ENCODE measurements around the gene PRKCB. TPM values are rescaled to one million over a fixed set of nuclear protein-coding genes. Genes with fewer than 3 reads are reported as not detected.
"Not testable (repeated sequence)": the region's sequence is repeated elsewhere in the genome, so short reads cannot be mapped to it uniquely, and the experiment has no call there.

PRKCB gene
- total RNA-seq, 3 donors from 2014 or later = 41.4 to 66.8 (median 63.3) TPM

GRCh38 chr16:24138575-24138974 is 302.8 kb downstream of the PRKCB start:
- H3K4me3 Mint-ChIP-seq = no peak overlapping the region
- H3K4me1 Mint-ChIP-seq (ENCODE audit: low read depth) = peaks cover 13% of the 10 kb centered on the region
- no peaks in the 10 kb centered on the region for H3K27me3 Mint-ChIP-seq (ENCODE audit: low read depth)
- DNase-seq (no peak), ATAC-seq (no peak)
- H3K36me3 Mint-ChIP-seq (ENCODE audit: insufficient read depth) = peaks cover 30% of the 10 kb centered on the region
- H3K9me3 Mint-ChIP-seq = no peaks in the 10 kb centered on the region

GRCh38 chr16:24139282-24139681 is 303.5 kb downstream of the PRKCB start:
- peaks cover 13% of the 10 kb centered on the region for H3K4me1 Mint-ChIP-seq (ENCODE audit: low read depth)

DNA sequence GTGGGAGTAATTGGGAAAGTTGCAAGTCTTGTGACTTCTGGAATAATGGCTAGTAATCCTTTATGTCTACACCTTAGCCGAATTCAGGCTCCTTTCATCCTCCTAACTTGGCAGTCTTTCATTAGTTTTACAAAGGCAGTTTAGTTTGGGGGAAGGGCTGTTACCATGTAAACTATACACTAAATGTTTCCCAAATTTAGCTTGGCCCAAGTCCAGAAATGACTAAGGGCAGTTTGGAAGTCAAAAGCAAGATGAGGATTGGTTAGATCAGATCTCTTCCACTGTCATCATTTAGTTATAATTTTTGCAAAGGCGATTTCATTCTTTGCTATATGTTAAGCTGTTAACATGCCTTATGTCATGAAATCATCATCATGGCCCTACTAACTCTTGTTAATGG is 304.9 kb downstream of the PRKCB start:
- no peak for ATAC-seq
- Mint-ChIP-seq H3K9me3 (no peaks in the 10 kb centered on the region), H3K27me3 (ENCODE audit: low read depth) (no peaks in the 10 kb centered on the region), H3K4me1 (ENCODE audit: low read depth) (peaks cover 13% of the 10 kb centered on the region), H3K36me3 (ENCODE audit: insufficient read depth) (peaks cover 39% of the 10 kb centered on the region), H3K4me3 (no peak overlapping the region)
- no peak for DNase-seq

More at GRCh38 chr16:24139282-24139681, 303.5 kb downstream of the PRKCB start:
- H3K9me3 Mint-ChIP-seq = no peaks in the 10 kb centered on the region
- H3K27me3 Mint-ChIP-seq (ENCODE audit: low read depth) = no peaks in the 10 kb centered on the region
- ATAC-seq (peak; percentile 94 to 96), DNase-seq (no peak)
- H3K36me3 Mint-ChIP-seq (ENCODE audit: insufficient read depth) = peaks cover 31% of the 10 kb centered on the region
- H3K4me3 Mint-ChIP-seq = no peak overlapping the region

DNA sequence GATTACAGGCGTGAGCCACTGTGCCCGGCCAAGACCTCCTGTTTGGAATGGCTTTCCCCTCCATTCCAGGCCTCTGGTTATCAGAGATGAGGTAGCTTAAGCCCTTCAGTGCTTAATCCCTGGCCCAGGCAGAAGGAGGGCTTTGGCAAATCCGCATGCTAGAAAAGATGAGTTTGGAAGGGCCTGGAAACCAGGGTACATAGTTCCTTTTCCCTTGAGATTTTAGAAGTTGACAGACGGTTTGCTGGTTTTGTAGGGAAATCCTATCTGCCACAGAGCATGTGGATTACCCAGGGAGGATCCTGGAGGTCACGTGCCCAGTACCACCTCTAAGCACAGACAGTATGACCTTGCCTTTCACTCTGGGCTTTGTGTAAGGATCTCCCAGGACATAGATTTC is 305.7 kb downstream of the PRKCB start:
- ATAC-seq (no peak), DNase-seq (no peak)
- peaks cover 13% of the 10 kb centered on the region for H3K4me1 Mint-ChIP-seq (ENCODE audit: low read depth)
- no peak overlapping the region for H3K4me3 Mint-ChIP-seq
- H3K27me3 Mint-ChIP-seq (ENCODE audit: low read depth) = no peaks in the 10 kb centered on the region
- no peaks in the 10 kb centered on the region for H3K9me3 Mint-ChIP-seq
- H3K36me3 Mint-ChIP-seq (ENCODE audit: insufficient read depth) = peaks cover 39% of the 10 kb centered on the region

GRCh38 chr16:24141917-24142316 is 306.1 kb downstream of the PRKCB start:
- Mint-ChIP-seq H3K27me3 (ENCODE audit: low read depth) (no peaks in the 10 kb centered on the region), H3K4me1 (ENCODE audit: low read depth) (peaks cover 13% of the 10 kb centered on the region), H3K4me3 (no peak overlapping the region), H3K36me3 (ENCODE audit: insufficient read depth) (peaks cover 41% of the 10 kb centered on the region), H3K9me3 (no peaks in the 10 kb centered on the region)
- ATAC-seq = no peak
- DNase-seq = no peak

- peaks cover 35% of the 10 kb centered on the region for H3K36me3 Mint-ChIP-seq (ENCODE audit: insufficient read depth)
- DNase-seq (no peak), ATAC-seq (no peak)
- peaks cover 24% of the 10 kb centered on the region for H3K4me1 Mint-ChIP-seq (ENCODE audit: low read depth)
- H3K4me3 Mint-ChIP-seq = no peak overlapping the region
- no peaks in the 10 kb centered on the region for H3K9me3 Mint-ChIP-seq
- H3K27me3 Mint-ChIP-seq (ENCODE audit: low read depth) = no peaks in the 10 kb centered on the region
These were observed 310.1 kb downstream of the PRKCB start for GRCh38 chr16:24145927-24146326.

- H3K4me3 Mint-ChIP-seq = no peak overlapping the region
- no peak for DNase-seq
- H3K36me3 Mint-ChIP-seq (ENCODE audit: insufficient read depth) = peaks cover 32% of the 10 kb centered on the region
- no peaks in the 10 kb centered on the region for H3K27me3 Mint-ChIP-seq (ENCODE audit: low read depth)
- no peak for ATAC-seq
- peaks cover 30% of the 10 kb centered on the region for H3K4me1 Mint-ChIP-seq (ENCODE audit: low read depth)
- no peaks in the 10 kb centered on the region for H3K9me3 Mint-ChIP-seq
These were observed 310.7 kb downstream of the PRKCB start for GRCh38 chr16:24146518-24146917.

- H3K4me1 Mint-ChIP-seq (ENCODE audit: low read depth) = peaks cover 41% of the 10 kb centered on the region
- H3K27me3 Mint-ChIP-seq (ENCODE audit: low read depth) = no peaks in the 10 kb centered on the region
- ATAC-seq = no peak
These were observed 313.3 kb downstream of the PRKCB start for GRCh38 chr16:24149102-24149501.

GRCh38 chr16:24150282-24150681 is 314.5 kb downstream of the PRKCB start:
- Mint-ChIP-seq H3K27me3 (ENCODE audit: low read depth) (no peaks in the 10 kb centered on the region), H3K9me3 (no peaks in the 10 kb centered on the region), H3K4me3 (no peak overlapping the region), H3K36me3 (ENCODE audit: insufficient read depth) (peaks cover 28% of the 10 kb centered on the region), H3K4me1 (ENCODE audit: low read depth) (peaks cover 41% of the 10 kb centered on the region)
- DNase-seq (no peak), ATAC-seq (no peak)

More at GRCh38 chr16:24149102-24149501, 313.3 kb downstream of the PRKCB start:
- H3K9me3 Mint-ChIP-seq = no peaks in the 10 kb centered on the region
- no peak for DNase-seq
- H3K4me3 Mint-ChIP-seq = no peak overlapping the region
- H3K36me3 Mint-ChIP-seq (ENCODE audit: insufficient read depth) = peaks cover 28% of the 10 kb centered on the region

- no peaks in the 10 kb centered on the region for H3K27me3 Mint-ChIP-seq (ENCODE audit: low read depth)
- DNase-seq (no peak), ATAC-seq (peak; percentile 60 to 80)
- peaks cover 34% of the 10 kb centered on the region for H3K36me3 Mint-ChIP-seq (ENCODE audit: insufficient read depth)
- H3K4me3 Mint-ChIP-seq = peak overlapping the region; percentile 59
- H3K4me1 Mint-ChIP-seq (ENCODE audit: low read depth) = peaks cover 43% of the 10 kb centered on the region
- H3K9me3 Mint-ChIP-seq = no peaks in the 10 kb centered on the region
These were observed 315.7 kb downstream of the PRKCB start for GRCh38 chr16:24151482-24151939.

DNA sequence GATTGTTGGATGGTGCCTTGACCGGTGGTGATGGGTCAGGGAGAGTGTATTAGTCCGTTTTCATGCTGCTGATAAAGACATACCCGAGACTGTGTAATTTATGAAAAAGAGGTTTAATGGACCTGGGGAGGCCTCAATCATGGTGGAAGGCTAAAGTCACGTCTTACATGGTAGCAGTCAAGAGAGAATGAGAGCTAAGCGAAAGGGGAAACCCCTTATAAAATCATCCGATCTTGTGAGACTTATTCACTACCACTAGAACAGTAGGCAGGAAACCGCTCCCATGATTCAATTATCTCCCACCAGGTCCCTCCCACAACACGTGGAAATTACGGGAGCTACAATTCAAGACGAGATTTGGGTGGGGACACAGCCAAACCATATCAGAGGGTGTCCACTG is 316.3 kb downstream of the PRKCB start:
- H3K27me3 Mint-ChIP-seq (ENCODE audit: low read depth); DNase-seq; H3K9me3 Mint-ChIP-seq; H3K4me3 Mint-ChIP-seq: not testable (repeated sequence)
- ATAC-seq = peak in 1 of 2 donors; percentile 19
- Mint-ChIP-seq H3K36me3 (ENCODE audit: insufficient read depth) (peaks cover 35% of the 10 kb centered on the region), H3K4me1 (ENCODE audit: low read depth) (peaks cover 46% of the 10 kb centered on the region)

DNA sequence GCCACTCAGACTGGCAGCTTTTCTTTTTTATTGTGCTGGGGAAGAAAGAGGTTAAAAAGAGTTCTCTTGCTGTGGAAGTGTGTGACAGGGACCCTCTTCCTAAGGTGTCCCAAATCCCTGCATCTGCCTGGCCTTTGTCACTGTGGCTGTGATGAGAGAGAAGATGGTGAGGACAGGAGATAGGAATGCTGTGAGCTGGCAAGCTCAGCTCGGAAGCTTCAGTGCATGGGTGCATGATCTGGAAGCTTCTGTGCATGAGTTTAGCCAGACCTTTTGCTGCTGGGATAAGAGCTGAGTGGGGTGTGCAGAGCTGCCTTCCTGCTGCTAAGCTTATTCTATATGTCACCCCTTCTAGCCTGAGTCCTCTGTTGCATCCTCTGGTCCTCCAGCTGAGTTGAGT is 317.0 kb downstream of the PRKCB start:
- Mint-ChIP-seq H3K9me3 (no peaks in the 10 kb centered on the region), H3K27me3 (ENCODE audit: low read depth) (no peaks in the 10 kb centered on the region), H3K4me1 (ENCODE audit: low read depth) (peaks cover 46% of the 10 kb centered on the region), H3K4me3 (no peak overlapping the region), H3K36me3 (ENCODE audit: insufficient read depth) (peaks cover 35% of the 10 kb centered on the region)
- DNase-seq (no peak), ATAC-seq (no peak)

DNA sequence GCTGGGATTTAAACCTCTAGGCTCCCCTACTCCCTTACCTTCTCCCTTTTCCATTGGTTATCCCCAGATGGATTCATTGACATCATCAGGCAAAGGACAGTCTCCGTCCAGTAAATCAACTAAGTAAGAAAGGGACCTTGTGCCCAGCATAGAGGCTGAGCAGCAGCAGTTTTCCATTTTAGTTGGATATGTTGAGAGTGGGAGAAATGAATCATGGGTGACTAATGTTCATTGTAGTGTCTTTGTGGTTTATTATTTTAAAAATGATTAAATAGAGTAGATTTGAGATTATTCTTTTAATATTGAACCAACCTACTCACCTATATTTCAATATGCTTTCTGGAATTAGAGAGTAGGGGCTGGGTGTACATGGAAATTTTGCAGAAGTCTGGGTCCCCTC is 321.0 kb downstream of the PRKCB start:
- Mint-ChIP-seq H3K4me1 (ENCODE audit: low read depth) (peaks cover 13% of the 10 kb centered on the region), H3K36me3 (ENCODE audit: insufficient read depth) (peaks cover 48% of the 10 kb centered on the region), H3K9me3 (no peaks in the 10 kb centered on the region), H3K27me3 (ENCODE audit: low read depth) (no peaks in the 10 kb centered on the region), H3K4me3 (no peak overlapping the region)
- DNase-seq (no peak), ATAC-seq (no peak)

- Mint-ChIP-seq H3K4me1 (ENCODE audit: low read depth) (peaks cover 5% of the 10 kb centered on the region), H3K36me3 (ENCODE audit: insufficient read depth) (peaks cover 26% of the 10 kb centered on the region)
These were observed 328.2 kb downstream of the PRKCB start for GRCh38 chr16:24163935-24164334.

DNA sequence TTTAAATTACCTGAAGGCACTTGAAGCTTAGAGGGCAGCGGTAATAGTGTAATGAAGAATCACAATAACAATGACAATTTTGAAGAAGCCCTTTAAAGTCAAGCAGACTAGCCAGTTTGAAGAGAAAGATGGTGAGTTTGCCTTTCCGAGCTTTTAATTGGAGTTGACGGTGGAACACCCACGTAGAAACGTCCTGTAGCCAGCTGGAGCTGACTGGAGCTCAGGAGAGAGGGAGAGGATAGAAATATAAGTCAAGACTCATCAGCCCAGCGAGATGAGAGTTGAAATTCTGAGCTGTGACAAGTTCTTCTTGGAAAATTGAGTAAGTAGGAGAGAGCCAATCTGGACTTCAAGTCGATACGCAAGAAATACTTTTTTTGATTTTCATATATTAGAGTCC is 328.6 kb downstream of the PRKCB start:
- Mint-ChIP-seq H3K9me3 (no peaks in the 10 kb centered on the region), H3K27me3 (ENCODE audit: low read depth) (no peaks in the 10 kb centered on the region), H3K4me1 (ENCODE audit: low read depth) (peaks cover 7% of the 10 kb centered on the region), H3K36me3 (ENCODE audit: insufficient read depth) (peaks cover 25% of the 10 kb centered on the region), H3K4me3 (no peak overlapping the region)
- DNase-seq (no peak), ATAC-seq (no peak)

More at GRCh38 chr16:24163935-24164334, 328.2 kb downstream of the PRKCB start:
- Mint-ChIP-seq H3K4me3 (no peak overlapping the region), H3K9me3 (no peaks in the 10 kb centered on the region), H3K27me3 (ENCODE audit: low read depth) (no peaks in the 10 kb centered on the region)
- DNase-seq (no peak), ATAC-seq (no peak)

- ATAC-seq (no peak), DNase-seq (no peak)
- H3K4me3 Mint-ChIP-seq = no peak overlapping the region
- peaks cover 28% of the 10 kb centered on the region for H3K36me3 Mint-ChIP-seq (ENCODE audit: insufficient read depth)
- H3K27me3 Mint-ChIP-seq (ENCODE audit: low read depth) = no peaks in the 10 kb centered on the region
- no peaks in the 10 kb centered on the region for H3K9me3 Mint-ChIP-seq
- H3K4me1 Mint-ChIP-seq (ENCODE audit: low read depth) = peaks cover 8% of the 10 kb centered on the region
These were observed 329.5 kb downstream of the PRKCB start for GRCh38 chr16:24165273-24165672.

Measured in activated T-cell treated with anti-CD3 and anti-CD28 coated beads, Interleukin-2, amount 50 U/mL, for 4 hours (primary cell).